ENCODE results near the gene TNFRSF6B. TPM values are rescaled to one million over a fixed set of nuclear protein-coding genes. Genes with fewer than 3 reads are reported as not detected.
A peak's percentile ranks its signal among the peaks of the same experiment; 100 is the strongest.

The TNFRSF6B gene
- total RNA-seq, 2 experiments from 2014 or later: 1.0 to 6.6 TPM

DNA sequence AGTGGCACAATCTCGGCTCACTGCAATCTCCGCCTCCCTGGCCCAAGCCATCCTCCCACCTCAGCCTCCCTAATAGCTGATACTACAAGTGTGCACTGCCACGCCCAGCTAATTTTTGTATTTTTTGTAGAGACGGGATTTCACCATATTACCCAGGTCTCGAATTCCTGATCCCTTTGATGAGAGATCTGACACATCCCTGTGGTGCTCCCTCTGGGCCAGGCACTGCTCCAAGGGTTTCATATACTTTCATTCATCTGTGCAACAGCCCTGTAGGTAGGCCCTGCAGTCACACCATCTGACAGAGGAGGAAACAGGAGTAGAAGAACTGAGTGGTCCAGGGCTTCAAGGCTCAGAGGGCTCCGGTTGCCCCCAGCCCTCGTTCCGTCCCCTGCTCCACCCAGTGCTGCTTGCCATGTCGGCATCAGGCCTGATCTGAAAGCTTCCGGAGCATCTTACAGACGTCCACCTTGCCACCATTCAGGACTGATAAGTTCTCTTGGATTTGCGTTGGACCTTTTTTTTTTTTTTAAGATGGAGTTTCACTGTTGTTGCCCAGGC is 14.7 kb downstream of the TNFRSF6B start:
- Histone ChIP-seq H3K27ac (ENCODE audit: low read depth, low read length, poor library complexity, severe bottlenecking) (no peak overlapping the region), H2AFZ (ENCODE audit: low read length) (no peak overlapping the region), H3K4me2 (ENCODE audit: low read length) (peak overlapping the region; percentile 19; the same call in 1 of the 2 replicates), H3K4me1 (ENCODE audit: insufficient read depth, low read length, poor library complexity, severe bottlenecking) (peaks cover 27% of the 10 kb centered on the region), H3K4me3 (ENCODE audit: low read depth, low read length, poor library complexity, severe bottlenecking) (peak overlapping the region; percentile 13), H4K20me1 (ENCODE audit: insufficient read depth, low read length) (peaks cover 4% of the 10 kb centered on the region; the same call in 1 of the 2 replicates), H3K9me2 (ENCODE audit: insufficient read depth, low read length) (no peaks in the 10 kb centered on the region), H3K79me2 (ENCODE audit: insufficient read depth, low read depth, low read length) (peaks cover 93% of the 10 kb centered on the region), H3K36me3 (ENCODE audit: insufficient read depth, low read length) (peaks cover 80% of the 10 kb centered on the region), H3K9me3 (ENCODE audit: low read length) (peaks cover 28% of the 10 kb centered on the region)
- BruUV-seq (replicated peaks): no TSS peak
- CTCF ChIA-PET (ENCODE audit: unreplicated experiment): no interaction called here
- no peak for TF ChIP-seq EZH2phosphoT487 (IDR thresholded peaks at IDR 0.05; ENCODE audit: borderline replicate concordance, low read depth, low read length)
- POLR2A ChIA-PET: interaction anchor here (1.3 to 1.9 kb wide), 2 partner anchors 8 to 10 kb away, joined by 4 to 5 read pairs; no protein-coding TSS in a partner anchor
- intact Hi-C loops (cut with micrococcal nuclease; ENCODE audit: unreplicated experiment): no loop called here
- DNase-seq (ENCODE audit: low spot score): no peak

- Histone ChIP-seq H3K4me1 (ENCODE audit: insufficient read depth, low read length, poor library complexity, severe bottlenecking) (peaks cover 22% of the 10 kb centered on the region), H3K79me2 (ENCODE audit: insufficient read depth, low read depth, low read length) (peaks cover 93% of the 10 kb centered on the region), H3K9me2 (ENCODE audit: insufficient read depth, low read length) (no peaks in the 10 kb centered on the region), H3K27ac (ENCODE audit: low read depth, low read length, poor library complexity, severe bottlenecking) (no peak overlapping the region), H2AFZ (ENCODE audit: low read length) (no peak overlapping the region), H3K4me2 (ENCODE audit: low read length) (no peak overlapping the region), H4K20me1 (ENCODE audit: insufficient read depth, low read length) (no peaks in the 10 kb centered on the region), H3K36me3 (ENCODE audit: insufficient read depth, low read length) (peaks cover 85% of the 10 kb centered on the region), H3K9me3 (ENCODE audit: low read length) (peaks cover 28% of the 10 kb centered on the region), H3K4me3 (ENCODE audit: low read depth, low read length, poor library complexity, severe bottlenecking) (no peak overlapping the region)
- DNase-seq (ENCODE audit: low spot score): no peak
- TF ChIP-seq EZH2phosphoT487 (IDR thresholded peaks at IDR 0.05; ENCODE audit: borderline replicate concordance, low read depth, low read length) (no peak), CTCF (conservative IDR thresholded peaks at IDR 0.05; ENCODE audit: low read length) (no peak)
- ChIA-PET CTCF (ENCODE audit: unreplicated experiment) (no interaction called here), POLR2A (no interaction called here)
- BruUV-seq (replicated peaks): TSS peak; percentile 52
- intact Hi-C loops (cut with micrococcal nuclease; ENCODE audit: unreplicated experiment): no loop called here
These were observed 15.7 kb downstream of the TNFRSF6B start for GRCh38 chr20:63712191-63712590.

GRCh38 chr20:63714858-63715257 is 18.4 kb downstream of the TNFRSF6B start:
- CTCF ChIA-PET (ENCODE audit: unreplicated experiment): no interaction called here
- Histone ChIP-seq H3K79me2 (ENCODE audit: insufficient read depth, low read depth, low read length) (peaks cover 96% of the 10 kb centered on the region), H4K20me1 (ENCODE audit: insufficient read depth, low read length) (no peaks in the 10 kb centered on the region), H3K4me1 (ENCODE audit: insufficient read depth, low read length, poor library complexity, severe bottlenecking) (peaks cover 10% of the 10 kb centered on the region), H3K9me2 (ENCODE audit: insufficient read depth, low read length) (no peaks in the 10 kb centered on the region), H3K4me3 (ENCODE audit: low read depth, low read length, poor library complexity, severe bottlenecking) (no peak overlapping the region), H3K36me3 (ENCODE audit: insufficient read depth, low read length) (peaks cover 100% of the 10 kb centered on the region), H2AFZ (ENCODE audit: low read length) (no peak overlapping the region), H3K9me3 (ENCODE audit: low read length) (peaks cover 42% of the 10 kb centered on the region), H3K4me2 (ENCODE audit: low read length) (no peak overlapping the region), H3K27ac (ENCODE audit: low read depth, low read length, poor library complexity, severe bottlenecking) (no peak overlapping the region)
- intact Hi-C loops (cut with micrococcal nuclease; ENCODE audit: unreplicated experiment): no loop called here
- TF ChIP-seq EZH2phosphoT487 (IDR thresholded peaks at IDR 0.05; ENCODE audit: borderline replicate concordance, low read depth, low read length): no peak
- no peak for TF ChIP-seq CTCF (conservative IDR thresholded peaks at IDR 0.05; ENCODE audit: low read length)
- POLR2A ChIA-PET: no interaction called here
- BruUV-seq (replicated peaks): no TSS peak
- no peak for DNase-seq (ENCODE audit: low spot score)

Data from OCI-LY7 (cell line).